GM12878 (cell line): ENCODE measurements around the gene ABHD8. TPM values are rescaled to one million over a fixed set of nuclear protein-coding genes. Genes with fewer than 3 reads are reported as not detected.
A peak's percentile ranks its signal among the peaks of the same experiment; 100 is the strongest.

ENCODE experiments used
- BACH1 ChIP-seq: fragments of 450-650 bp; IDR thresholded peaks from 2 replicates; pipeline ENCODE4 v1.6.1; 2017; ENCODE audit warnings: mild to moderate bottlenecking, borderline replicate concordance
- CHD1 ChIP-seq: IDR thresholded peaks from 2 replicates; pipeline ENCODE4 v1.6.1; 2012; ENCODE audit warnings: low read depth, low read length, improper control_type of control experiment
- CHD4 ChIP-seq: fragments of 200-600 bp; sonication (generic); IDR thresholded peaks from 2 replicates; pipeline ENCODE4 v1.6.1; 2016; ENCODE audit warnings: mild to moderate bottlenecking
- EGR1 ChIP-seq, 2 experiments: IDR thresholded peaks; 1 replicate in 1 of 2; 2 replicates in 1 of 2; pipeline ENCODE4 v1.6.1; 2011 to 2012; ENCODE audit warnings: low read depth in 2 of 2, low read length in 2 of 2, borderline replicate concordance in 1 of 2, mild to moderate bottlenecking in 1 of 2, moderate library complexity in 1 of 2
- GABPA ChIP-seq: IDR thresholded peaks from 2 replicates; pipeline ENCODE4 v1.6.1; 2014; ENCODE audit warnings: antibody characterized with exemption, low read depth, mild to moderate bottlenecking, inconsistent platforms
- HDAC6 ChIP-seq: fragments of 200-600 bp; sonication (generic); IDR thresholded peaks from one replicate; pipeline ENCODE4 v1.8.0; 2017; ENCODE audit warnings: antibody characterized with exemption; ENCODE audit not compliant: unreplicated experiment
- IKZF1 ChIP-seq: fragments of 450-650 bp; conservative IDR thresholded peaks from 2 replicates; pipeline ENCODE4 v1.6.1; 2017; ENCODE audit warnings: antibody characterized with exemption, mild to moderate bottlenecking
- KDM1A ChIP-seq: fragments of 200-600 bp; sonication (generic); IDR thresholded peaks from 2 replicates; pipeline ENCODE4 v1.6.1; 2016; ENCODE audit warnings: borderline replicate concordance
- PAX8 ChIP-seq: fragments of 450-650 bp; IDR thresholded peaks from 2 replicates; pipeline ENCODE4 v1.6.1; 2017; ENCODE audit warnings: mild to moderate bottlenecking, moderate library complexity
- PML ChIP-seq: IDR thresholded peaks from 2 replicates; pipeline ENCODE4 v1.6.1; 2012; ENCODE audit warnings: low read length, inconsistent platforms
- SREBF2 ChIP-seq: IDR thresholded peaks from 2 replicates; pipeline ENCODE4 v1.6.1; 2012; ENCODE audit warnings: mild to moderate bottlenecking, low read length
- TARDBP ChIP-seq: IDR thresholded peaks from 2 replicates; pipeline ENCODE4 v1.6.1; 2016; ENCODE audit warnings: borderline replicate concordance
- TCF3 ChIP-seq: IDR thresholded peaks from 2 replicates; pipeline ENCODE4 v1.6.1; 2012; ENCODE audit warnings: low read depth, mild to moderate bottlenecking, low read length, borderline replicate concordance; ENCODE audit not compliant: insufficient read depth
- WRNIP1 ChIP-seq: IDR thresholded peaks from 2 replicates; pipeline ENCODE4 v1.6.1; 2011; ENCODE audit warnings: low read depth, low read length, improper control_type of control experiment, borderline replicate concordance
- polyA plus RNA-seq, 11 experiments: library from polyadenylated mRNA; depleted of rRNA in 4 of 11; unstranded in 6 of 11; stranded (reverse) in 5 of 11; fragments of >200 nt; fragmentation: Nextera tagmentation in 4 of 11; fragmentation: Illumina TruSeq in 1 of 11; extraction: Ambion mirVana in 4 of 11; extraction: Trizol in 1 of 11; gene quantifications; 1 replicate in 1 of 11; 2 replicates in 10 of 11; pipeline versions ENCODE4 v1.2.1 to v1.2.3, GENCODE V29; 2011 to 2016; ENCODE audit warnings: inconsistent platforms in 2 of 11, missing spikeins in 2 of 11, low read depth in 1 of 11
- total RNA-seq, 4 experiments: library from RNA; depleted of rRNA in 3 of 4; stranded (reverse); fragments of >200 nt in 3 of 4; fragmentation: Illumina TruSeq in 1 of 4; extraction: Trizol in 1 of 4; gene quantifications; 2 replicates each; pipeline versions ENCODE4 v1.2.1 to v1.2.3, GENCODE V29; 2013 to 2021
- TF ChIP-seq, protein P1 (sequence below): fragments of 450-650 bp; IDR thresholded peaks from 2 replicates; pipeline ENCODE4 v1.6.1; 2016; ENCODE audit warnings: mild to moderate bottlenecking
- TF ChIP-seq, protein P2 (sequence below): fragments of 450-650 bp; formaldehyde crosslinking; IDR thresholded peaks from 2 replicates; pipeline ENCODE4 v1.4.0; 2020; ENCODE audit warnings: mild to moderate bottlenecking, moderate library complexity
- TF ChIP-seq, protein P3 (sequence below): IDR thresholded peaks from 2 replicates; pipeline ENCODE4 v1.6.1; 2011; ENCODE audit warnings: borderline replicate concordance, low read depth, mild to moderate bottlenecking, moderate library complexity, low read length; ENCODE audit not compliant: insufficient read depth, poor library complexity, severe bottlenecking
- TF ChIP-seq, protein P4 (sequence below): fragments of 150-350 bp; IDR thresholded peaks from 2 replicates; pipeline ENCODE4 v1.6.1; 2016; ENCODE audit warnings: low read depth, low read length
- TF ChIP-seq, protein P5 (sequence below): IDR thresholded peaks from 2 replicates; pipeline ENCODE4 v1.6.1; 2011; ENCODE audit warnings: low read depth, mild to moderate bottlenecking, low read length, moderate library complexity, borderline replicate concordance; ENCODE audit errors: extremely low read depth

The ABHD8 gene
- total and polyA plus RNA-seq, 10 of the 15 experiments (the other 5 are each of a cell fraction or from before 2014, with no cell fraction given): 0.03 to 12.5 (median 6.0) TPM

DNA sequence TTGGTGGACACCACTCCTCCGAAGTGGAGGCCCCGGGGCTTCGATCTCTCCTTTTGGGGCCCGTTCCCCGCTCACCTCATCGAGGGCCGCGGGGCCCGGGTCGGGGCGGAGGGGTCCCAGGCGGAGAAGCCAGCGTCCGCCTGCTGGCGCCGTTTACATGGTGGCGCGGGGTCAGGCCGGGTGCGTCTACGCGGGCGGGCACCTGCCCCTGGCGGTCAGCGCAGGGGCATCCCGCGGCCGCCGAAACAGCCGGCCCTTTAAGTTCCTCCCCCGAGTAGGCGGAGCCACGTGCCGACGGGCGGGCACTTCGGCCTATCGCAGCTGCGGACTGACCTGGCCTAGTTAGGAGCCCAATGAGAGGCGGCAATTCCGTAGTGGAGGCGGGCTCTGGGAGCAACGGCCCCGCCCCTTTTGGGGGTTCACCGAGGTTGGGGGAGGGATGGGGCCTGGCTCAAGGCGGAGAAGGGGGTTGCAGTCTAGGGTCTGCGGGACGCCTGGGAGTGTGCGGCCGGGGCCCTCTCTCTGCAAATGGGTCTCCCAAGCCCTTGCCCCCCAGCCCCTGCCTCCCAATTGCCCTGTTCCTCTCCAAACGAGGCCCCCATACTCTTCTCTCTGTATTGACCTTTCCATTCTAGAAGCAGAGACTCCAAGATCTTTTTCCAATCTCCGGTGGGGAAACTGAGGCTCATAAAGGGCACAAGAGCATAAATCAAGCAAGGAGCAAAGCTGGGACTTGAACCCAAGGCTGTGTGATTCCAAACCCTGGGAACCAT lies at the start of gene ABHD8 (continued):
- TF ChIP-seq PAX8 (no peak), WRNIP1 (no peak), TCF3 (no peak), CHD1 (no peak), EGR1 (IDR thresholded peaks at IDR 0.05; ENCODE audit: borderline replicate concordance in 1 of 2, low read depth in 2 of 2, low read length in 2 of 2) (peak in 1 of 2 experiments; percentile 66; a peak in 2 of 3 replicates), KDM1A (no peak), HDAC6 (no peak), PML (no peak), TARDBP (no peak), IKZF1 (0 out of 2 replicates have a peak, but pooled peaks have one; percentile 25), BACH1 (peak; percentile 34; the same call in 1 of the 2 replicates), SREBF2 (no peak), GABPA (no peak), CHD4 (no peak)
- TF ChIP-seq, protein P1, sequence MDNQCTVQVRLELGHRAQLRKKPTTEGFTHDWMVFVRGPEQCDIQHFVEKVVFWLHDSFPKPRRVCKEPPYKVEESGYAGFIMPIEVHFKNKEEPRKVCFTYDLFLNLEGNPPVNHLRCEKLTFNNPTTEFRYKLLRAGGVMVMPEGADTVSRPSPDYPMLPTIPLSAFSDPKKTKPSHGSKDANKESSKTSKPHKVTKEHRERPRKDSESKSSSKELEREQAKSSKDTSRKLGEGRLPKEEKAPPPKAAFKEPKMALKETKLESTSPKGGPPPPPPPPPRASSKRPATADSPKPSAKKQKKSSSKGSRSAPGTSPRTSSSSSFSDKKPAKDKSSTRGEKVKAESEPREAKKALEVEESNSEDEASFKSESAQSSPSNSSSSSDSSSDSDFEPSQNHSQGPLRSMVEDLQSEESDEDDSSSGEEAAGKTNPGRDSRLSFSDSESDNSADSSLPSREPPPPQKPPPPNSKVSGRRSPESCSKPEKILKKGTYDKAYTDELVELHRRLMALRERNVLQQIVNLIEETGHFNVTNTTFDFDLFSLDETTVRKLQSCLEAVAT: no peak
- TF ChIP-seq, protein P2, sequence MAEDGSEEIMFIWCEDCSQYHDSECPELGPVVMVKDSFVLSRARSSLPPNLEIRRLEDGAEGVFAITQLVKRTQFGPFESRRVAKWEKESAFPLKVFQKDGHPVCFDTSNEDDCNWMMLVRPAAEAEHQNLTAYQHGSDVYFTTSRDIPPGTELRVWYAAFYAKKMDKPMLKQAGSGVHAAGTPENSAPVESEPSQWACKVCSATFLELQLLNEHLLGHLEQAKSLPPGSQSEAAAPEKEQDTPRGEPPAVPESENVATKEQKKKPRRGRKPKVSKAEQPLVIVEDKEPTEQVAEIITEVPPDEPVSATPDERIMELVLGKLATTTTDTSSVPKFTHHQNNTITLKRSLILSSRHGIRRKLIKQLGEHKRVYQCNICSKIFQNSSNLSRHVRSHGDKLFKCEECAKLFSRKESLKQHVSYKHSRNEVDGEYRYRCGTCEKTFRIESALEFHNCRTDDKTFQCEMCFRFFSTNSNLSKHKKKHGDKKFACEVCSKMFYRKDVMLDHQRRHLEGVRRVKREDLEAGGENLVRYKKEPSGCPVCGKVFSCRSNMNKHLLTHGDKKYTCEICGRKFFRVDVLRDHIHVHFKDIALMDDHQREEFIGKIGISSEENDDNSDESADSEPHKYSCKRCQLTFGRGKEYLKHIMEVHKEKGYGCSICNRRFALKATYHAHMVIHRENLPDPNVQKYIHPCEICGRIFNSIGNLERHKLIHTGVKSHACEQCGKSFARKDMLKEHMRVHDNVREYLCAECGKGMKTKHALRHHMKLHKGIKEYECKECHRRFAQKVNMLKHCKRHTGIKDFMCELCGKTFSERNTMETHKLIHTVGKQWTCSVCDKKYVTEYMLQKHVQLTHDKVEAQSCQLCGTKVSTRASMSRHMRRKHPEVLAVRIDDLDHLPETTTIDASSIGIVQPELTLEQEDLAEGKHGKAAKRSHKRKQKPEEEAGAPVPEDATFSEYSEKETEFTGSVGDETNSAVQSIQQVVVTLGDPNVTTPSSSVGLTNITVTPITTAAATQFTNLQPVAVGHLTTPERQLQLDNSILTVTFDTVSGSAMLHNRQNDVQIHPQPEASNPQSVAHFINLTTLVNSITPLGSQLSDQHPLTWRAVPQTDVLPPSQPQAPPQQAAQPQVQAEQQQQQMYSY: no peak
- TF ChIP-seq, protein P3, sequence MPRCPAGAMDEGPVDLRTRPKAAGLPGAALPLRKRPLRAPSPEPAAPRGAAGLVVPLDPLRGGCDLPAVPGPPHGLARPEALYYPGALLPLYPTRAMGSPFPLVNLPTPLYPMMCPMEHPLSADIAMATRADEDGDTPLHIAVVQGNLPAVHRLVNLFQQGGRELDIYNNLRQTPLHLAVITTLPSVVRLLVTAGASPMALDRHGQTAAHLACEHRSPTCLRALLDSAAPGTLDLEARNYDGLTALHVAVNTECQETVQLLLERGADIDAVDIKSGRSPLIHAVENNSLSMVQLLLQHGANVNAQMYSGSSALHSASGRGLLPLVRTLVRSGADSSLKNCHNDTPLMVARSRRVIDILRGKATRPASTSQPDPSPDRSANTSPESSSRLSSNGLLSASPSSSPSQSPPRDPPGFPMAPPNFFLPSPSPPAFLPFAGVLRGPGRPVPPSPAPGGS: no peak
- TF ChIP-seq, protein P4, sequence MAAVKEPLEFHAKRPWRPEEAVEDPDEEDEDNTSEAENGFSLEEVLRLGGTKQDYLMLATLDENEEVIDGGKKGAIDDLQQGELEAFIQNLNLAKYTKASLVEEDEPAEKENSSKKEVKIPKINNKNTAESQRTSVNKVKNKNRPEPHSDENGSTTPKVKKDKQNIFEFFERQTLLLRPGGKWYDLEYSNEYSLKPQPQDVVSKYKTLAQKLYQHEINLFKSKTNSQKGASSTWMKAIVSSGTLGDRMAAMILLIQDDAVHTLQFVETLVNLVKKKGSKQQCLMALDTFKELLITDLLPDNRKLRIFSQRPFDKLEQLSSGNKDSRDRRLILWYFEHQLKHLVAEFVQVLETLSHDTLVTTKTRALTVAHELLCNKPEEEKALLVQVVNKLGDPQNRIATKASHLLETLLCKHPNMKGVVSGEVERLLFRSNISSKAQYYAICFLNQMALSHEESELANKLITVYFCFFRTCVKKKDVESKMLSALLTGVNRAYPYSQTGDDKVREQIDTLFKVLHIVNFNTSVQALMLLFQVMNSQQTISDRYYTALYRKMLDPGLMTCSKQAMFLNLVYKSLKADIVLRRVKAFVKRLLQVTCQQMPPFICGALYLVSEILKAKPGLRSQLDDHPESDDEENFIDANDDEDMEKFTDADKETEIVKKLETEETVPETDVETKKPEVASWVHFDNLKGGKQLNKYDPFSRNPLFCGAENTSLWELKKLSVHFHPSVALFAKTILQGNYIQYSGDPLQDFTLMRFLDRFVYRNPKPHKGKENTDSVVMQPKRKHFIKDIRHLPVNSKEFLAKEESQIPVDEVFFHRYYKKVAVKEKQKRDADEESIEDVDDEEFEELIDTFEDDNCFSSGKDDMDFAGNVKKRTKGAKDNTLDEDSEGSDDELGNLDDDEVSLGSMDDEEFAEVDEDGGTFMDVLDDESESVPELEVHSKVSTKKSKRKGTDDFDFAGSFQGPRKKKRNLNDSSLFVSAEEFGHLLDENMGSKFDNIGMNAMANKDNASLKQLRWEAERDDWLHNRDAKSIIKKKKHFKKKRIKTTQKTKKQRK: 0 out of 2 replicates have a peak, but pooled peaks have one; percentile 23
- TF ChIP-seq, protein P5, sequence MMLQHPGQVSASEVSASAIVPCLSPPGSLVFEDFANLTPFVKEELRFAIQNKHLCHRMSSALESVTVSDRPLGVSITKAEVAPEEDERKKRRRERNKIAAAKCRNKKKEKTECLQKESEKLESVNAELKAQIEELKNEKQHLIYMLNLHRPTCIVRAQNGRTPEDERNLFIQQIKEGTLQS: no peak
